GM23248 (cell line): Measurements from ENCODE around the gene RPS3. TPM values are rescaled to one million over a fixed set of nuclear protein-coding genes. Genes with fewer than 3 reads are reported as not detected.

Experiments used
- DNase-seq: peaks from one replicate; pipeline ENCODE4 v3.0.0-alpha.2; 2015
- H2AFZ ChIP-seq: fragments of 200-600 bp; sonication (generic); 2 replicates; pipeline ENCODE4 v1.6.1; 2016; ENCODE audit warnings: antibody characterized with exemption
- H3F3A ChIP-seq: fragments of 200-600 bp; sonication (generic); 2 replicates; pipeline ENCODE4 v1.6.1; 2016; ENCODE audit warnings: mild to moderate bottlenecking, antibody characterized with exemption, mixed run types; ENCODE audit not compliant: insufficient read depth
- H3K27ac ChIP-seq: fragments of 200-600 bp; sonication (generic); 2 replicates; pipeline ENCODE4 v1.5.1; 2016; ENCODE audit warnings: mild to moderate bottlenecking
- H3K27me3 ChIP-seq: fragments of 200-600 bp; sonication (generic); replicated peaks from 2 replicates; pipeline ENCODE4 v1.6.1; 2016; ENCODE audit warnings: mild to moderate bottlenecking; ENCODE audit not compliant: insufficient read depth
- H3K36me3 ChIP-seq: fragments of 200-600 bp; sonication (generic); 2 replicates; pipeline ENCODE4 v1.6.1; 2016; ENCODE audit warnings: low read depth, mild to moderate bottlenecking
- H3K4me1 ChIP-seq: fragments of 200-600 bp; sonication (generic); 2 replicates; pipeline ENCODE4 v1.6.1; 2016; ENCODE audit warnings: mild to moderate bottlenecking; ENCODE audit not compliant: insufficient read depth
- H3K4me2 ChIP-seq: fragments of 200-600 bp; sonication (generic); one replicate; pipeline ENCODE4 v1.6.1; 2016; ENCODE audit warnings: mild to moderate bottlenecking; ENCODE audit not compliant: unreplicated experiment
- H3K4me3 ChIP-seq: fragments of 200-600 bp; sonication (generic); 2 replicates; pipeline ENCODE4 v1.5.1; 2016; ENCODE audit warnings: mild to moderate bottlenecking
- H3K79me2 ChIP-seq: fragments of 200-600 bp; sonication (generic); 2 replicates; pipeline ENCODE4 v1.6.1; 2016; ENCODE audit warnings: mild to moderate bottlenecking; ENCODE audit not compliant: insufficient read depth
- H3K9ac ChIP-seq: fragments of 200-600 bp; sonication (generic); 2 replicates; pipeline ENCODE4 v1.6.1; 2016; ENCODE audit warnings: mild to moderate bottlenecking
- H3K9me2 ChIP-seq: fragments of 200-600 bp; sonication (generic); 2 replicates; pipeline ENCODE4 v1.6.1; 2016; ENCODE audit warnings: mixed run types, mild to moderate bottlenecking, moderate library complexity; ENCODE audit not compliant: insufficient read depth
- H3K9me3 ChIP-seq: fragments of 200-600 bp; sonication (generic); one replicate; pipeline ENCODE4 v1.6.1; 2017; ENCODE audit warnings: low read depth
- H4K20me1 ChIP-seq: fragments of 200-600 bp; sonication (generic); 2 replicates; pipeline ENCODE4 v1.6.0; 2016; ENCODE audit not compliant: insufficient read depth
- EZH2 ChIP-seq: fragments of 200-600 bp; sonication (generic); IDR thresholded peaks from 2 replicates; pipeline ENCODE4 v1.6.1; 2018; ENCODE audit warnings: antibody characterized with exemption, mild to moderate bottlenecking; ENCODE audit not compliant: insufficient read depth, poor library complexity, severe bottlenecking
- EZH2phosphoT487 ChIP-seq: fragments of 200-600 bp; sonication (generic); IDR thresholded peaks from 2 replicates; pipeline ENCODE4 v1.6.1; 2018; ENCODE audit warnings: antibody characterized with exemption, moderate library complexity, mild to moderate bottlenecking, low read depth; ENCODE audit not compliant: insufficient read depth
- WGBS, 2 experiments: methylation state at CpG; one replicate each; pipeline ENCODE4 v1.1.6; 2015 to 2017; ENCODE audit warnings: low lambda C conversion rate in 2 of 2, low coverage in 1 of 2; ENCODE audit errors: missing lambda C conversion rate in 2 of 2; 5-methylcytosine and 5-hydroxymethylcytosine counted together
- in situ Hi-C: fragments of 300-500 bp; cut with MboI; formaldehyde crosslinking; loops from 2 replicates; pipeline ENCODE4 v1.15.0; 2020
- polyA plus RNA-seq: library from polyadenylated mRNA; unstranded; fragments of >200 nt; fragmentation: Nextera tagmentation; extraction: Ambion mirVana; gene quantifications from 2 replicates; pipeline ENCODE4 v1.2.1, GENCODE V29; 2016
- small RNA-seq: library from RNA; depleted of rRNA; stranded (forward); fragments of <200 nt; gene quantifications from one replicate; pipeline ENCODE3, GENCODE V24; 2014; ENCODE audit warnings: low read depth, low replicate concordance
- total RNA-seq: library from RNA; depleted of rRNA; stranded (reverse); fragments of >200 nt; shearing (Covaris generic); gene quantifications from 2 replicates; pipeline ENCODE4 v1.2.3, GENCODE V29; 2014; rRNA removed

Gene RPS3
- total and polyA plus RNA-seq, 2 experiments from 2014 or later, result 896 to 1,048 TPM

GRCh38 chr11:75454987-75455386, 55.7 kb downstream of the RPS3 start:
- H3K36me3 ChIP-seq, result no peaks in the 10 kb centered on the region
- no peak overlapping the region for H3K4me2 ChIP-seq
- H3K79me2 ChIP-seq, result no peaks in the 10 kb centered on the region
- peaks cover 14% of the 10 kb centered on the region; the same call in 1 of the 2 replicates for H3F3A ChIP-seq
- no peak for DNase-seq
- H3K9ac ChIP-seq, result no peak overlapping the region
- H3K9me2 ChIP-seq, result no peaks in the 10 kb centered on the region
- no peak overlapping the region for H3K27ac ChIP-seq
- no peak overlapping the region for H2AFZ ChIP-seq
- WGBS, 2 experiments, result 86% methylated on average over 5 of the region's 5 CpGs
- no peaks in the 10 kb centered on the region for H3K27me3 ChIP-seq
- TF ChIP-seq EZH2phosphoT487 (no peak), EZH2 (no peak)
- H3K4me3 ChIP-seq, result no peak overlapping the region
- in situ Hi-C loops, result no loop called here
- H3K4me1 ChIP-seq, result peaks cover 18% of the 10 kb centered on the region
- no peaks in the 10 kb centered on the region for H3K9me3 ChIP-seq
- no peaks in the 10 kb centered on the region for H4K20me1 ChIP-seq

Small RNAs within 50 kb of the gene (small RNA-seq; reads per million reads assigned to genes)
- gene SNORD15A (not detected), gene SNORD15B (8.1 reads per million, percentile 83 among the genes with 10 or more reads in this experiment)

Other genes with a start within 250 kb of the RPS3 start
- gene SLCO2B1, start 248.4 kb upstream of the RPS3 start, total RNA-seq, result not detected in 2 replicates
- gene SLCO2B1, start 248.4 kb upstream of the RPS3 start, polyA plus RNA-seq, result not detected in 2 replicates
- gene TPBGL, start 158.7 kb upstream of the RPS3 start, total RNA-seq, result not detected in 2 replicates
- not detected in 2 replicates for gene TPBGL, start 158.7 kb upstream of the RPS3 start, polyA plus RNA-seq
- 2.1 and 3.1 TPM in 2 replicates for gene ARRB1, start 47.9 kb upstream of the RPS3 start, total RNA-seq
- gene ARRB1, start 47.9 kb upstream of the RPS3 start, polyA plus RNA-seq, result 2.0 and 2.2 TPM in 2 replicates
- gene KLHL35, start 33.7 kb downstream of the RPS3 start, total RNA-seq, result 10.5 and 13.0 TPM in 2 replicates
- gene KLHL35, start 33.7 kb downstream of the RPS3 start, polyA plus RNA-seq, result 5.7 and 6.3 TPM in 2 replicates
- 7.0 and 10.7 TPM in 2 replicates for gene GDPD5, start 126.4 kb downstream of the RPS3 start, total RNA-seq
- 3.4 and 5.6 TPM in 2 replicates for gene GDPD5, start 126.4 kb downstream of the RPS3 start, polyA plus RNA-seq
- 1,790 and 1,872 TPM in 2 replicates for gene SERPINH1, start 162.7 kb downstream of the RPS3 start, total RNA-seq
- 520 and 559 TPM in 2 replicates for gene SERPINH1, start 162.7 kb downstream of the RPS3 start, polyA plus RNA-seq